ENCODE measurements around the gene SUN2.
"Not testable (repeated sequence)": the region's sequence is repeated elsewhere in the genome, so short reads cannot be mapped to it uniquely, and the experiment has no call there.

Gene SUN2, protein sequence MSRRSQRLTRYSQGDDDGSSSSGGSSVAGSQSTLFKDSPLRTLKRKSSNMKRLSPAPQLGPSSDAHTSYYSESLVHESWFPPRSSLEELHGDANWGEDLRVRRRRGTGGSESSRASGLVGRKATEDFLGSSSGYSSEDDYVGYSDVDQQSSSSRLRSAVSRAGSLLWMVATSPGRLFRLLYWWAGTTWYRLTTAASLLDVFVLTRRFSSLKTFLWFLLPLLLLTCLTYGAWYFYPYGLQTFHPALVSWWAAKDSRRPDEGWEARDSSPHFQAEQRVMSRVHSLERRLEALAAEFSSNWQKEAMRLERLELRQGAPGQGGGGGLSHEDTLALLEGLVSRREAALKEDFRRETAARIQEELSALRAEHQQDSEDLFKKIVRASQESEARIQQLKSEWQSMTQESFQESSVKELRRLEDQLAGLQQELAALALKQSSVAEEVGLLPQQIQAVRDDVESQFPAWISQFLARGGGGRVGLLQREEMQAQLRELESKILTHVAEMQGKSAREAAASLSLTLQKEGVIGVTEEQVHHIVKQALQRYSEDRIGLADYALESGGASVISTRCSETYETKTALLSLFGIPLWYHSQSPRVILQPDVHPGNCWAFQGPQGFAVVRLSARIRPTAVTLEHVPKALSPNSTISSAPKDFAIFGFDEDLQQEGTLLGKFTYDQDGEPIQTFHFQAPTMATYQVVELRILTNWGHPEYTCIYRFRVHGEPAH

GRCh38 chr22:38755911-38756532 lies at the start of gene SUN2:
Gene SUN2 (minus strand): TSS chr22:38755998. CDS start chr22:38752628, 3,370 bp downstream.
- DNase-seq: peak; percentile 97

GRCh38 chr22:38805041-38805593 lies 49.3 kb upstream of the SUN2 start:
- not testable (repeated sequence) for DNase-seq

DNA sequence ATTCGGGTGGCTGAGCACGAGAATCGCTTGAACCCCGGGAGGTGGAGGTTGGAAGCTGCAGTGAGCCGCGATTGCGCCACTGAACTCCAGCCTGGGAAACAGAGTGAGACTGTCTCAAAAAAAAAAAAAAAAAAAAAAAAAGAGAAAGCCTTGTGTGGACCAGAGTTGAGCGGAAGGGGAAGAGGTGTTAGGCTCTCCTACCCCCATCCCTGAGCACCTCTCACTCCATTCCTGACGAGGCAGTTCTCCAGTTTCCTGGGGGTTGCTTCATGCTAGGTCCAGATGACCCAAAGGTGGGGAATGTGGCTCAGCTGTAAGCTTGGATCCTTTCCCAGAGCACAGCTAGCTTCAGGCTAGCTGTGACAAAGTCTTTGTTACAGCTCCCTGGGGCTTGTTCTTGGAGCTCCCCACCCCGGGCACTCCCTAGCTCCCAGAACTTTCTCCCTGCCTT lies 46.9 kb upstream of the SUN2 start:
- no peak for DNase-seq

DNA sequence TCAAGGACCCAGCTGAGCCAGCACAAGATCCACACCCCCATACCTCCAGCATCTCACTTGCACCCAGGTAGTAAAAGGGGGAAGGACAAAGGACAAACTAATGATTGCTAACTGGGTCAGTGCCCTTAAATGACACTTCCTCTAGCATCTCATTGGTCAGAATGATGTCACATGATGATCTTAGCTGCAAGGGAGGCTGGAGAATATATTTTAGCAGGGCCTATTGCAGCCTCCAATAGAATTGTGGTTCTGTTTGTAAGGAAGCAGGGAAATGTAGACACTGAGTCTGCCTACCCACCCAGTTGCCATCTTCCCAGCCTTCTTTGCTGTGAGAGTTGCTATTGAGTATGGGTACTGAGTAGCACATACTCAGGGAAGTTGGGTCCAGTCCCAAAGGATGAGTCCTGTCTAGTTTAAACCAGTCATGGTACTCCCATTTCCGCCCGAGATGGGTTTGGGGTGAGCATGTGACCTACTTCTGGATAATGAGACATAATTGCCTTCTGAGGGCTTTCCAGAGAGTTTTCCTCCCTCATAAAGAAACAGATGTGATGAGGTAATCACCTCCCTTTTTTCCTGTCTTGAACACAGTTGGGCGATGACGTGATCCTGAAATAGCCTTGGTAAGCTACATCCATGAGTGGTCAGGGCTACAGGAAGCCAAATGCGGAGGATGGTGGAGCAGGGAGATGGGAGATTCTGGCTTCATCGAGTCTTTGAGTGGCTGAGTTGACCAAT lies 43.6 kb upstream of the SUN2 start:
- no peak for DNase-seq

- DNase-seq: no peak
Observed at GRCh38 chr22:38798496-38798895, 42.7 kb upstream of the SUN2 start.

DNA sequence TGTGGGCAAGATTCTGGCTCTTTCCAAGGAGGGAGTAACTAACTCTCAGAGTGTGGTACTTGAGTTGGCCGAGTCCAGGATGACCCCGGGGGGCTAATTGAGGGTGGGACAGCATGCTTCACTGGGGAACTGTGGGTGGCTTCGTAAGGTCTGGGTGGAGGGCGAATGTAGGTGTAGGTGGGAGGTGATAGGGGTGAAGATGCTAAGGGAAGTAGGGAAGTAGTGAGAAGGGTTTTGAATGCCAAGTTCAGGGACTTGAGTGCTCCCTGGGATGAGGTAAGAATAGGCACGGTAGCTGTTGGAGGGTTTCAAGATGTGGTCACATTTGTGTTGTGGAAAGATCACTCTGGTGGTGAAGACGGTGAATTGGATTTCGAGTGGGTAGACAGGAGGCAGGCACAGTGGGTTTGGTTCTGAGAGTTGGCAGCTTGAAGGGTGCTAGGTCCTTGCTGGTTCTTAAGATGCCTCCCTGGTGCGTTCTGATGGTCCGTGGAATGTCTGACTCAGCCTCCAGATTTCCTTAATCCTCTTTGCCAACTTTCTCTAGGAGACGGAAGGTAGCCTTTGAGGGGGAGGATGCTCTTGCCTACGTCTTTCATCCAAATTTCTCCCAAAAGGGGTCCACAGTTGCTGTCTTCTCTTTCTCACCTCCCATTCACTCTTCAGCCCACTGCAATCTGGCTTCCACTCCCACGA lies 40.6 kb upstream of the SUN2 start:
- DNase-seq: no peak

DNA sequence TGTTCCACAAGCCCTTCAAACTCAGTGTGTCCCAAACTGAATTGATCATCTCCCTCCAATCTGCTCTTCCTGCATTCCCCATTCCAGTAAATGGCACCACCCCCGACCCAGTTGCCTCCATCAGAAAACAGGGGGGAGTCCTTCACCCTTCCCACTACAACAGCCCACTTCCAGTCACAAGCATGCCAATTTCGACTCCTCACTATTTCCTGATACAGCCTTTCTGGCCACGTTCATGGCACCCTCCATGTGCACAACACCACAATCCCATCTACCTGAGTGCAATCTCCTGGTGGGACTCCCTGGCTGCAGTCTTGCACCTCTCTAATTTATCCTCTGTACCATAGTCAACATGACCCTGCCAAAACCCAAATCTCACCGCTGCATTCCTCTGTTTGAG lies 39.8 kb upstream of the SUN2 start:
- no peak for DNase-seq

DNA sequence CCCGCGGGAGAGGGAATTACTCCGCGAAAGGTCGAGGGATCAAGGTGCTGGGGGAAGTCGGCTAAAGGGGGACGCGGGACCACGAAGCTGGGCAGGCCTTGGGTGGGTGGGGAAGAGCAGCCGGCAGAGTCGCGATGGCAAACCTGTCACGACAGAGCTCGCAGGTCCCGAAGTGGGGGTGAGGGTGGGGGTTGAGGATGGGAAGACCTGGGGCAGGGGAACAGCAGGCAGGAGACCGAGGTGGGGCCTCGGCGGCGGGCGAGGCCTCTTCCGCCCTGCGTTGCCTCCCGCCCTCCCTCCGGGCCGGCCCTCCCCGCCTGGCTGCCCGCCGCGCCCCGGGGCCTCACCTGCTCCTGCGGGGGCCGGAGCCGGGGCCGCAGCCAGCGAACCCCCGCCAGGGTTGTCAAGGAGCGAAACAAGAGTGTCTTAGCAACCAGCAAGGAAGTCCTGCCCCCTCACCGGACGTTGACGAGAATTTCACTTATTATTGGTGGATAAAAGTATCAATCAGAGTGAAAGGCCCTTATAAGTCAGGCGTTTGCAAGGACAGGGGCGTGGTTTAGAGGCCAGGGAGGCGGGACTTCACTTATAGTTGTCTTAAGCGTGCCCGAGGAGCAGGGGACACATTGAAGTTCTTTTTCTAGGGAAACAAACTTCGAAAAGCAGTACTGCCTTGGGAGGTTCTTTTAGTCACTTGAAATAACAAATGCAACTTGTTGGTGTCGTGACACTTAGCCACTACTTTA lies 38.1 kb upstream of the SUN2 start, which contains the start of gene DNAL4:
Gene DNAL4, minus strand, starts transcription at position 423 of the 746 bp plus-strand sequence. CDS start 11,412 bp downstream, outside the sequence.
- DNase-seq: peak; percentile 94

GRCh38 chr22:38793317-38793716 lies 37.5 kb upstream of the SUN2 start:
- DNase-seq: no peak

DNA sequence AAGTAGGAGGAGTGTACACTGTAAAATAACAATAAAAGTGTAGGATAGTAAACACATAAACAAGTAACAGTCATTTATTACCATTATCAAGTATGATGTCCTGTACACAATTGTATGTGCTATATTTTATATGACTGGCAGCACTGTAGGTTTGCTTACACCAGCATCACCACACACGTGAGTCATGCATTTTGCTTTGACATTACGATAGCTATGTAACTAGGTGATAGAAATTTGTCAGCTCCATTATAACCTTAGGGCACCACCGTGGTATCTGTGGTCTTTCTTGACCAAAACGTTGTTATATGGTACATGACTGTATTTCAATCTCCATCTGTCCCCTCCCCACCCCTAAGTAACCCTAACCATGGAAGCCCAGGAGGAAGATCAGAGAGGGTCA lies 37.0 kb upstream of the SUN2 start:
- peak; percentile 14 for DNase-seq

GRCh38 chr22:38789606-38790005 lies 33.8 kb upstream of the SUN2 start:
- DNase-seq: no peak

DNA sequence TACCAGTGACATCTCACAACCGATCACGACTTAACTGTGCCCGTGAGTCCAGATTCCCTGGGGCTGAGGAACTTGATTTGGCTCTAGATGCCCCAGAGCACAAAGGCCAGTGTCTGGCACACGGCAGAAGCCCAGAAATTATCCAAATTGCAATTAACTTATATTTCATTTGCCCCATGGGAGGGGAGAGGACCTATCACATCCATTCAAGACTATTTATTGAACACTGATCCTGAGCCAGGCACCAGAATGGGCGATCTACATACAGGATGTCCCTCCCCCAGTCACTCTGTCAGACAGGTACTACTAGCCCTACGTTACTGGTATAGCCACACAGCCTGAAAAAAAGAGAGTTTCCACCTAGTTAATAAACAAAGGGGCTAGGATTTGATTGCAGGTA lies 33.0 kb upstream of the SUN2 start:
- no peak for DNase-seq

DNA sequence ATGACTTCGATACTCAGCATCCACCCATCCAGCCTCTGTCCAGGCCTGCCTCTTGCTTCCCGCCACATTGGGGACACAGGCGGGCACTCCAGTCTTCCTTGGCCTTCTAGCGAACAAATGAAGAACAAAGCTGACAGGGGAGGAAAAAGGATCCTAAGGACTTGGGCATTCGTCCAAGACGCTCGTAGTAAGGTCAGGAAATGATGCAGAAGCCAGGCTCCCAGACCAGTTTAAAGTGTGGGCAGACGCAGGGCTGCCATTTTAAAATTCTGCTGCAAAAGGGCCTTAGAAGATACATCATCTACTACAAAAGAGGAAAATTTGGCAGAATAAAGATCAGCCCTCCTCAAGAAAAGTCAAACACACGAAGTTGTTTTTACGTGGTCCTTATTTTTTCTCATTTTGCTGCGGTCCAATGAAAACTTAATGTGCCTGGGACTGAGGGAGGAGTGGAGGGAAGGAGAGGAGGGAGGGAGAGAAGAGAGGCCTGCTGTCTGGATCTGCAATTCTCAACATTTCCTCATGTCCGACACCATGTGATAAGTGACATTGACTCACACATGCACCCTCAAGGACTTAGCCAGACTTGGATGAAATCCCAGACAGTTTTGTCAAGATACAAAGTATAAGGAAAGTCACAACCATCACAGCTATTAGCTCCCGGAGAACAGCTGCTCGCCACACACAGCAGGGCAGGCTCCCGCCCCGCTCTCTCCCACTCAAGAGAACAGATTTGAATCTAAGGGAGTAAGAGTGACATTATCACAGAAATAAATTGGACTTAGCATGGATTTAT lies 32.4 kb upstream of the SUN2 start:
- no peak for DNase-seq

DNA sequence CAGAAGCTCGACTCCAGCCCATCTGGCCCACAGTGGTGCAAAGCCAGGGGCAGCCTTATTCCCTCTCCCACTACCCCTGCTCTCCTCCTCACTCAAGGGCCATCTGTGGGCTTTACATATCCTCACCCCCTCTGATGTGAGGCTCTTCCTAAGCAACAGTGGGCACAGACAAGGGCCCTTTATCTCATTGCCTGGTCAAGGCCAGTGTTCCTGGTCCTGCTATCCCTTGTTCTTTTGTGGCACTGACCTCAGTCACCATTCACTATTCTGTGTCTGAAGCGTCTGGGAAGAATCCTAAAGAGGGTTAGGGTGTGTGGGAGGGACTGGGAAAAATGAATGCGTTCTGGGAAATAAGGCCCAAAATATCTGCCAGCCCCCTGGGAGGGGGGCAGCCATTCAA lies 30.8 kb upstream of the SUN2 start:
- no peak for DNase-seq

DNA sequence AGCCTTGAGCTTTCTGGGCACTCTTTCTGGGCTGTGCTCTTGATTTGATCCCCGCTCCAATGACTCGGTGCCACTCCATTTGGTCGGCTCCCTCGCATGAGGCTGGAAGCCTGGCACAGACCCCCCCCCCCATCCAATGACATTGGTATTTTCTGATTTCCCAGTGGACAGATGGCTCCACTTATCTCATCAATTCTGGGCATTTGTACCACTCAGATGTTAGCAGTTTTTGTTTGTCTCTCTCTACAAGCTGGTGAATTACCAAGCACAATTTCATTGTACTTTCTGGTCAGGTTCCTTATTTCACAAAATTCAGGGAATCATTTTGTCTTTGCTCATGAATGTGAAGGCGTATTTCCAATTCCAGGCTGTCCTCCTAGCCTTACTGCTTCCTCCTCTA lies 29.1 kb upstream of the SUN2 start:
- DNase-seq: no peak

DNA sequence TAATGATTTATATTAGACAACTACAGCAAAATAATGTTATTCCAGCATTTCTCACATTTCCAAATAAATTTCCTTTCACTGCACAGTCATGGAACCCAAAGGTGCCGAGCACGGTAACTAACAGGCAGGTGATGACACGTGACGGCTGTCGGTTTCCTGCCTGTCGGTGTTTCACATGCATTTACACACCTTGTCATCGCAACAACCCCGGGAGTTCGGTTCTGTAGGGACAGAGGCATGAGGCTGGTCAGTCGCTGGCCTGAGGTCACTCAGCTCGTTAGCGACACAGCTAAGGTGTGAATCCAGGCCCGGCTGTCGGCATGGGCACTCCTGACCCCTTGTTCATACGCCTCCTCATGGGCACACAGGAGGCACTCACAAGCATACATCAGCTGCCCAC lies 28.2 kb upstream of the SUN2 start:
- no peak for DNase-seq

DNA sequence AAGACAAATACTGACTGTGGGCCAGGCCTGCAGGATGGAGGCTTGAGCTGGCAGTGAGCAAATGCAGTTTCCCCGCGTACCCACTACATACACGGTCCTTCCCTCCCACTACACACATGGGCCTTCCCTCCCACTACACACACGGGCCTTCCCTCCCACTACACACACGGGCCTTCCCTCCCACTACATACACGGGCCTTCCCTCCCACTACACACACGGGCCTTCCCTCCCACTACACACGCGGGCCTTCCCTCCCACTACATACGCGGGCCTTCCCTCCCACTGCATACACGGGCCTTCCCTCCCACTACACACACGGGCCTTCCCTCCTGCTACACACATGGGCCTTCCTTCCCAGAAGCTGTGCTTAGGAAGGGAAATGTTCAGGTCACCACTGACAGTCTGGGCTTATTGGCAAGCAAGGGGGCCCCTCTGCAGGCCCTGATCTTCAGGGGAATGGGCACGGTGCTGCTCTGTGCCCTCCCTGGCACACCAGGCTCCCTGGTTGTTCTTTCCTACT lies 27.4 kb upstream of the SUN2 start:
- DNase-seq: no peak

DNA sequence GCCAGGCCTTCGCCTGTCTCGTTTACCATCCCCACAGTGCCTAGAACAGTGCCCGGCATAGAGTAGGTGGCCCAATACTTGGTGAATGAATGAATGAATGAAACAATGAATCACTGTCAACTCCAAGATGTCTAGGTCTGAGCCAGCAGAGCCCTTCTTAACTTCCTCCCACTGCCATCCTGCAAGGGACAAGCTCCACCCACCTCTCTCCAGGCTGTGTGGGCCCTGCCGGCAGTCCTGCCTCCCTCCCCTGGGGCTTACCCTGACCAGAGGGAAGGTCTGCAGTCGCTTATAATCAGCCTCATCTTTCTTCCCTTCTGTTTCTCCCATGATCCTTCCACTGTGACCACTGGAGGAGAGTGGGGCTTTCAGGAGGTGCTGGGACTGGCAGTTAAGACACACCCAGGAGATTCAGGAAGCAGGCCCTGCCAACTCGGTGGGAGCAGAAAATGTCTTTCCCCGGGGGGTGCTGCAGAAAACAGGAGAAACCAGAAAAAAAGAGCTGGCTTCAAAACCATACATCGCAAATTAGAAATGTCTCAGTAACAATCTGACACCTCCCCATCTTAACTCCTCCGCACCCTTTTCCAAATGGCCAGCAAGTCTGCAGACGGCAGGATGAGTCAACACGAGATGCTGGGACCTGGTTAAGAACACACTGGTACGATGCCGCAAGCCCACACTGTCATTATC lies 26.8 kb upstream of the SUN2 start:
- DNase-seq: no peak

DNA sequence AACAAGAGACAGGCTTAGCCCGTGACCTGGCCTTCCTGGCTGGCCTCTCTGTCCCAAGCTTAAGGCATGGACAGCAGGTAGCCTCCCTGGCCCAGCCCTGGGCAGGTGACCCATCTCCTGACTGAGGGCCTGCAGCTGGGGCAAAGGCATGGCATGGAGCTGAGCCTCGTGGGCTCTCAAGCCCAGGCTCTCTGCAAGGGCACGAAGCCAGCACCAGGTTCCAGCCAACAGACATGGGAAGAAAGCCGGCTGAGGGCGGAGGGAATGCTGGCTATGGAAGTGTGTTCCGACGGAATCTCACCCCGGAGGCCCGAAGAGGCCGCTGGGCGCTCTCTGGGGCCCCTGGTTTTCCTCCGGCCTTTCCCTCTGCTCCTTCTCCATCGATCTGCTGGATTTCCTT lies 25.2 kb upstream of the SUN2 start:
- no peak for DNase-seq
